Transverse colon (tissue), 4 donors: ENCODE data around the gene KLF13.

Experiments
- EP300 ChIP-seq: sonication (generic); formaldehyde crosslinking; IDR thresholded peaks from one replicate; pipeline ENCODE4 v1.6.1; 2017; ENCODE audit warnings: antibody characterized with exemption, low read depth
- POLR2A ChIP-seq: fragments of 450-650 bp; IDR thresholded peaks from one replicate; pipeline ENCODE4 v1.6.1; 2016; ENCODE audit warnings: antibody characterized with exemption, mild to moderate bottlenecking, moderate library complexity
- POLR2AphosphoS5 ChIP-seq, 3 donors: sonication (generic); formaldehyde crosslinking; IDR thresholded peaks; one replicate each; pipeline ENCODE4 v1.6.1; 2016; ENCODE audit warnings: antibody characterized with exemption in 3 of 3
- TF ChIP-seq, protein P1 (sequence below), 5 experiments: fragments of 200-600 bp in 3 of 5; fragments of 450-650 bp in 2 of 5; sonication (generic) in 3 of 5; IDR thresholded peaks; 1 replicate in 2 of 5; 2 replicates in 3 of 5; pipeline ENCODE4 v1.5.1; 2016 to 2017; ENCODE audit warnings: antibody characterized with exemption in 5 of 5, inconsistent platforms in 3 of 5, mild to moderate bottlenecking in 2 of 5, moderate library complexity in 1 of 5

DNA sequence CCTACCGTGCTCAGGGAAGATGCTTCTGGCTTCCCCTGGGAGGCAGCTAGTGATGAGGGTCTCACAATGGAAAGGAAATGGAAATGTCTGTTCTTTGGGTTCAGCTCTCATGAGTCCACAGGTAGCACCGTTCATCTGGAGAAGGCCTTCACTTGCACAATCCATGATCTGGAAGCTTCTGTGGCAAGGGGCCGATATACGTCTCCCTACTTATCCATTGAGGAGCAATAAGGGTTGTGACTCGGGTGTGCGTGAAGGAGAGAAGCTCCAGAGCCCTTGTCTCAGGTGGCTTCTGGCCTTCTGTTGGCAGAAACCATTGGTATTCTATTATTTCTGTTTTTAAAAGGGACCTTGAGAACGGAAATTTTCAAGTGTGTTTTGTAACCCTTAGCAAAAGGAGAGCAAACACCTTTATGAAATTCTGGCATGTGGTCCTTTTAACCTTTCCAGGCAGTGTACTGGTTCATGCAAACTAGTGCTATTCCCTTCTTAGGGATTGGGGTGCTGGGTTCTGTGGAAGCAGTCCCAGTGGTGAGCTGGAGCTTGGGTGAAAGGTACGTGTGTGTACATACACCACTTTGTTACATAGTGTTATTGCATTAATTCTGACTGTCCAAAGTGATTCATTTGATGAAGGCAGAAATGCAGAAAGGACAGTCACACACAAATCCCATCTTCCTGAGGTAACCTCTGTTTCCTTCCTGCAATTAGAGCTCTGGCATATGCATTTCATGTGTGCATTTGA lies 32.5 kb downstream of the KLF13 start:
- TF ChIP-seq POLR2A (no peak), EP300 (no peak), POLR2AphosphoS5 (IDR thresholded peaks at IDR 0.05) (no peak)
- TF ChIP-seq, protein P1, sequence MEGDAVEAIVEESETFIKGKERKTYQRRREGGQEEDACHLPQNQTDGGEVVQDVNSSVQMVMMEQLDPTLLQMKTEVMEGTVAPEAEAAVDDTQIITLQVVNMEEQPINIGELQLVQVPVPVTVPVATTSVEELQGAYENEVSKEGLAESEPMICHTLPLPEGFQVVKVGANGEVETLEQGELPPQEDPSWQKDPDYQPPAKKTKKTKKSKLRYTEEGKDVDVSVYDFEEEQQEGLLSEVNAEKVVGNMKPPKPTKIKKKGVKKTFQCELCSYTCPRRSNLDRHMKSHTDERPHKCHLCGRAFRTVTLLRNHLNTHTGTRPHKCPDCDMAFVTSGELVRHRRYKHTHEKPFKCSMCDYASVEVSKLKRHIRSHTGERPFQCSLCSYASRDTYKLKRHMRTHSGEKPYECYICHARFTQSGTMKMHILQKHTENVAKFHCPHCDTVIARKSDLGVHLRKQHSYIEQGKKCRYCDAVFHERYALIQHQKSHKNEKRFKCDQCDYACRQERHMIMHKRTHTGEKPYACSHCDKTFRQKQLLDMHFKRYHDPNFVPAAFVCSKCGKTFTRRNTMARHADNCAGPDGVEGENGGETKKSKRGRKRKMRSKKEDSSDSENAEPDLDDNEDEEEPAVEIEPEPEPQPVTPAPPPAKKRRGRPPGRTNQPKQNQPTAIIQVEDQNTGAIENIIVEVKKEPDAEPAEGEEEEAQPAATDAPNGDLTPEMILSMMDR (IDR thresholded peaks at IDR 0.05) = no peak
